Choroid plexus epithelial cell (primary cell): Measurements from ENCODE around the gene TADA2A.

Source experiments
- DNase-seq: peaks from one replicate; pipeline ENCODE4 v3.0.0-alpha.2; 2010; ENCODE audit warnings: low read depth
- H3K4me3 ChIP-seq: 2 replicates; pipeline ENCODE4 v1.5.1; 2011; ENCODE audit warnings: low read depth, mild to moderate bottlenecking, control low read depth, low read length, moderate library complexity
- CTCF ChIP-seq: conservative IDR thresholded peaks from 2 replicates; pipeline ENCODE4 v1.5.1; 2011; ENCODE audit warnings: low read depth, mild to moderate bottlenecking, control low read depth, inconsistent platforms, low read length, moderate library complexity

TADA2A gene

GRCh38 chr17:37490638-37491614, 84.2 kb downstream of the TADA2A start:
- DNase-seq, result peak; percentile 91
- H3K4me3 ChIP-seq, result peak overlapping the region; percentile 79
- peak; percentile 14 for TF ChIP-seq CTCF

GRCh38 chr17:37492167-37492566, 85.5 kb downstream of the TADA2A start:
- TF ChIP-seq CTCF, result no peak
- H3K4me3 ChIP-seq, result no peak overlapping the region
- DNase-seq, result no peak

- no peak overlapping the region for H3K4me3 ChIP-seq
- DNase-seq, result peak; percentile 94
- TF ChIP-seq CTCF, result no peak
Observed at GRCh38 chr17:37493249-37494027, 86.8 kb downstream of the TADA2A start.

- H3K4me3 ChIP-seq, result no peak overlapping the region
- no peak for TF ChIP-seq CTCF
- peak; percentile 41 for DNase-seq
Observed at GRCh38 chr17:37494401-37494831, 87.7 kb downstream of the TADA2A start.

- H3K4me3 ChIP-seq, result no peak overlapping the region
- DNase-seq, result no peak
- TF ChIP-seq CTCF, result no peak
Observed at GRCh38 chr17:37494971-37495370, 88.3 kb downstream of the TADA2A start.

- no peak overlapping the region for H3K4me3 ChIP-seq
- no peak for DNase-seq
- no peak for TF ChIP-seq CTCF
Observed at GRCh38 chr17:37500378-37500777, 93.7 kb downstream of the TADA2A start.
